Neural progenitor cell (in vitro differentiated cells): ENCODE measurements around the gene GABRG3.

ENCODE experiments used
- EZH2 ChIP-seq: fragments of 200-600 bp; sonication (generic); IDR thresholded peaks from 2 replicates; pipeline ENCODE4 v1.6.1; 2017; ENCODE audit warnings: antibody characterized with exemption, mild to moderate bottlenecking, moderate library complexity
- EZH2phosphoT487 ChIP-seq: fragments of 200-600 bp; sonication (generic); IDR thresholded peaks from 2 replicates; pipeline ENCODE4 v1.6.1; 2017; ENCODE audit warnings: antibody characterized with exemption
- TF ChIP-seq, protein P1 (sequence below): fragments of 200-600 bp; sonication (generic); IDR thresholded peaks from 2 replicates; pipeline ENCODE4 v1.5.1; 2017; ENCODE audit warnings: antibody characterized with exemption, mild to moderate bottlenecking

DNA sequence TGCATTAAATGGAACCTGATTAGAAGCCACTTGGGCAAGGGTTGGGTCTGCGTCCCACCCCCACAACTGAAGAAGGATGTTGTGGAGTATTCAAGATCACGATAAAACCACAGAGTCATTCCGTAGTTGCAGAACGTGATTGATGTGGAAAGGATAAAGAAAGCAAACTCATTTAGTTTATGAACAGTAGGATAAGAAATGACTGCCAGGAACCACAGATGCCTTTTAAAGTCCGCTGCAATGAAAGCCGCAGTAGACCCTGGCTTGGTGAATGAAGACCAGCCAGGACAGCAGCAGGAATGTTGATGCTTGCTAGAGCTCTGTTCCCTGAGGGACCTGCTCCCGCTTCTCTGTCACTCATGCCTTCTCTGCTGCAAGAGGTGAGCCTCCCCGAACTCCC lies 111.5 kb downstream of the GABRG3 start:
- TF ChIP-seq, protein P1, sequence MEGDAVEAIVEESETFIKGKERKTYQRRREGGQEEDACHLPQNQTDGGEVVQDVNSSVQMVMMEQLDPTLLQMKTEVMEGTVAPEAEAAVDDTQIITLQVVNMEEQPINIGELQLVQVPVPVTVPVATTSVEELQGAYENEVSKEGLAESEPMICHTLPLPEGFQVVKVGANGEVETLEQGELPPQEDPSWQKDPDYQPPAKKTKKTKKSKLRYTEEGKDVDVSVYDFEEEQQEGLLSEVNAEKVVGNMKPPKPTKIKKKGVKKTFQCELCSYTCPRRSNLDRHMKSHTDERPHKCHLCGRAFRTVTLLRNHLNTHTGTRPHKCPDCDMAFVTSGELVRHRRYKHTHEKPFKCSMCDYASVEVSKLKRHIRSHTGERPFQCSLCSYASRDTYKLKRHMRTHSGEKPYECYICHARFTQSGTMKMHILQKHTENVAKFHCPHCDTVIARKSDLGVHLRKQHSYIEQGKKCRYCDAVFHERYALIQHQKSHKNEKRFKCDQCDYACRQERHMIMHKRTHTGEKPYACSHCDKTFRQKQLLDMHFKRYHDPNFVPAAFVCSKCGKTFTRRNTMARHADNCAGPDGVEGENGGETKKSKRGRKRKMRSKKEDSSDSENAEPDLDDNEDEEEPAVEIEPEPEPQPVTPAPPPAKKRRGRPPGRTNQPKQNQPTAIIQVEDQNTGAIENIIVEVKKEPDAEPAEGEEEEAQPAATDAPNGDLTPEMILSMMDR = no peak
- TF ChIP-seq EZH2 (no peak), EZH2phosphoT487 (no peak)
